ENCODE results near the gene ZNF492. TPM values are rescaled to one million over a fixed set of nuclear protein-coding genes. Genes with fewer than 3 reads are reported as not detected.

The ZNF492 gene
- total RNA-seq, 1 experiment from 2014 or later: not detected

GRCh38 chr19:22627526-22627925 lies 6.6 kb upstream of the ZNF492 start:
- H3K27ac ChIP-seq (ENCODE audit: insufficient read length, low read depth, low read length): no peak overlapping the region
- no peaks in the 10 kb centered on the region for H4K20me1 ChIP-seq (ENCODE audit: control insufficient read depth, insufficient read depth, insufficient read length)
- no peaks in the 10 kb centered on the region for H3K79me1 ChIP-seq (ENCODE audit: insufficient read depth, low read depth, low read length, poor library complexity, severe bottlenecking)
- H2BK20ac ChIP-seq (ENCODE audit: low read depth, low read length, poor library complexity, severe bottlenecking): no peak overlapping the region
- H3K4me3 Mint-ChIP-seq: no peak overlapping the region
- no peak overlapping the region for H3T11ph ChIP-seq (ENCODE audit: low read length)
- no peaks in the 10 kb centered on the region for H3K4me1 ChIP-seq (ENCODE audit: insufficient read depth, low read length)
- H2AFZ ChIP-seq (ENCODE audit: low read length): no peak overlapping the region
- WGBS (ENCODE audit: extremely low coverage, insufficient read length, low lambda C conversion rate): no CpG with 5 or more reads among the region's 1 CpG
- no peak overlapping the region for H4K8ac ChIP-seq (replicated peaks; ENCODE audit: insufficient read length, low read depth, low read length)
- no peaks in the 10 kb centered on the region; the same call in none of the 2 replicates for H3K27me3 Mint-ChIP-seq (ENCODE audit: low read depth)
- peaks cover 75 to 81% of the 10 kb centered on the region in 2 experiments for H3K9me3 Mint-ChIP-seq
- no peak overlapping the region for H3K27ac Mint-ChIP-seq
- H3K23me2 ChIP-seq (ENCODE audit: insufficient read length, low read depth, low read length, poor library complexity, severe bottlenecking): no peaks in the 10 kb centered on the region
- TF ChIP-seq, protein P1, sequence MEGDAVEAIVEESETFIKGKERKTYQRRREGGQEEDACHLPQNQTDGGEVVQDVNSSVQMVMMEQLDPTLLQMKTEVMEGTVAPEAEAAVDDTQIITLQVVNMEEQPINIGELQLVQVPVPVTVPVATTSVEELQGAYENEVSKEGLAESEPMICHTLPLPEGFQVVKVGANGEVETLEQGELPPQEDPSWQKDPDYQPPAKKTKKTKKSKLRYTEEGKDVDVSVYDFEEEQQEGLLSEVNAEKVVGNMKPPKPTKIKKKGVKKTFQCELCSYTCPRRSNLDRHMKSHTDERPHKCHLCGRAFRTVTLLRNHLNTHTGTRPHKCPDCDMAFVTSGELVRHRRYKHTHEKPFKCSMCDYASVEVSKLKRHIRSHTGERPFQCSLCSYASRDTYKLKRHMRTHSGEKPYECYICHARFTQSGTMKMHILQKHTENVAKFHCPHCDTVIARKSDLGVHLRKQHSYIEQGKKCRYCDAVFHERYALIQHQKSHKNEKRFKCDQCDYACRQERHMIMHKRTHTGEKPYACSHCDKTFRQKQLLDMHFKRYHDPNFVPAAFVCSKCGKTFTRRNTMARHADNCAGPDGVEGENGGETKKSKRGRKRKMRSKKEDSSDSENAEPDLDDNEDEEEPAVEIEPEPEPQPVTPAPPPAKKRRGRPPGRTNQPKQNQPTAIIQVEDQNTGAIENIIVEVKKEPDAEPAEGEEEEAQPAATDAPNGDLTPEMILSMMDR (conservative IDR thresholded peaks at IDR 0.05): no peak
- H3K4me2 ChIP-seq (ENCODE audit: insufficient read depth, insufficient read length, low read length): no peak overlapping the region
- DNase-seq: no peak
- no peak overlapping the region for H2BK120ac ChIP-seq (ENCODE audit: low read depth, low read length, poor library complexity, severe bottlenecking)
- no peak overlapping the region for H3K56ac ChIP-seq (ENCODE audit: insufficient read length, low read depth, low read length)
- H3K18ac ChIP-seq (ENCODE audit: insufficient read length, low read depth, low read length): no peak overlapping the region
- H3K14ac ChIP-seq (ENCODE audit: insufficient read depth, low read length): no peak overlapping the region
- no peak overlapping the region for H2BK12ac ChIP-seq (ENCODE audit: insufficient read length, low read depth, low read length)
- H3K4me1 Mint-ChIP-seq: no peaks in the 10 kb centered on the region
- H3K23ac ChIP-seq (ENCODE audit: insufficient read length, low read depth, low read length): no peak overlapping the region
- H2BK15ac ChIP-seq (ENCODE audit: low read depth, low read length): no peak overlapping the region
- H2BK5ac ChIP-seq (ENCODE audit: insufficient read length, low read length): no peak overlapping the region
- H4K91ac ChIP-seq (ENCODE audit: insufficient read length, low read depth, low read length): no peak overlapping the region
- H3K36me3 Mint-ChIP-seq (ENCODE audit: insufficient read depth in 1 of 3, low read depth in 3 of 3): peaks cover 7 to 18% (median 14%) of the 10 kb centered on the region in 3 experiments; a peak in 6 of 7 replicates
- H4K5ac ChIP-seq (ENCODE audit: insufficient read length, low read depth, low read length): no peak overlapping the region
- peaks cover 79% of the 10 kb centered on the region for H3K9me3 ChIP-seq (ENCODE audit: control insufficient read depth, low read depth, low read length)
- no peaks in the 10 kb centered on the region for H3K79me2 ChIP-seq (ENCODE audit: insufficient read depth, low read length)
- no peak overlapping the region for H3K4ac ChIP-seq (ENCODE audit: low read depth, low read length)
- no peaks in the 10 kb centered on the region for H3K27me3 ChIP-seq (ENCODE audit: insufficient read depth, low read length)
- no peak overlapping the region for H2AK5ac ChIP-seq (ENCODE audit: insufficient read length, low read length)
- H3K9ac ChIP-seq (ENCODE audit: extremely low read depth, insufficient read length, low read length): no peak overlapping the region
